ENCODE data around the gene C20orf173. TPM values are rescaled to one million over a fixed set of nuclear protein-coding genes. Genes with fewer than 3 reads are reported as not detected.

The C20orf173 gene
- total and polyA plus RNA-seq, 4 experiments from 2014 or later: not detected

GRCh38 chr20:35517125-35517524 is 12.3 kb downstream of the C20orf173 start:
- no peaks in the 10 kb centered on the region for H3K27me3 Mint-ChIP-seq
- Histone ChIP-seq H3K9me3 (ENCODE audit: control insufficient read depth in 1 of 2, low read length in 2 of 2) (no peaks in the 10 kb centered on the region), H3K27ac (ENCODE audit: low read depth, low read length) (no peak overlapping the region), H3K4me3 (ENCODE audit: low read length in 2 of 2) (no peak overlapping the region), H3K36me3 (ENCODE audit: insufficient read depth, low read length) (peaks cover 22% of the 10 kb centered on the region), H3K27me3 (ENCODE audit: insufficient read depth, low read length) (no peaks in the 10 kb centered on the region), H3K4me1 (ENCODE audit: insufficient read depth, low read length) (no peaks in the 10 kb centered on the region)
- peaks cover 0 to 5% (median 0%) of the 10 kb centered on the region in 4 donors for H3K4me1 Mint-ChIP-seq
- no peak overlapping the region for H3K4me3 Mint-ChIP-seq
- H3K9me3 Mint-ChIP-seq: peaks cover 0 to 2% (median 0%) of the 10 kb centered on the region in 8 donors
- DNase-seq: no peak
- peak overlapping the region in 1 of 7 donors; percentile 48 for H3K27ac Mint-ChIP-seq
- intact Hi-C loops (cut with micrococcal nuclease): no loop called here
- peaks cover 17 to 37% of the 10 kb centered on the region in 2 donors for H3K36me3 Mint-ChIP-seq
- ChIA-PET CTCF (ENCODE audit: partially characterized antibody) (interaction anchor here (1.3 to 1.7 kb wide), 3 partner anchors 10 to 62 kb away, joined by 3 to 4 read pairs (median 4); partner anchors contain the start of gene CEP250), POLR2A (ENCODE audit: partially characterized antibody) (no interaction called here)

- Mint-ChIP-seq H3K4me1 (peaks cover 0 to 4% (median 0%) of the 10 kb centered on the region in 4 donors), H3K27me3 (no peaks in the 10 kb centered on the region), H3K9me3 (peaks cover 0 to 2% (median 0%) of the 10 kb centered on the region in 8 donors), H3K27ac (peak overlapping the region in 3 of 7 donors; percentile 25 to 64 (median 54)), H3K36me3 (peaks cover 23 to 47% of the 10 kb centered on the region in 2 donors), H3K4me3 (no peak overlapping the region)
- no peak overlapping the region for H3K4me3 ChIP-seq (ENCODE audit: low read length in 2 of 2)
- H3K27ac ChIP-seq (ENCODE audit: low read depth, low read length): no peak overlapping the region
- H3K36me3 ChIP-seq (ENCODE audit: insufficient read depth, low read length): peaks cover 33% of the 10 kb centered on the region
- POLR2A ChIA-PET (ENCODE audit: partially characterized antibody): interaction anchor here (0.6 to 0.7 kb wide), 2 partner anchors 25 to 161 kb away, joined by 3 read pairs; no protein-coding TSS in a partner anchor
- no peaks in the 10 kb centered on the region for H3K27me3 ChIP-seq (ENCODE audit: insufficient read depth, low read length)
- intact Hi-C loops (cut with micrococcal nuclease): no loop called here
- H3K4me1 ChIP-seq (ENCODE audit: insufficient read depth, low read length): no peaks in the 10 kb centered on the region
- DNase-seq: no peak
- no peaks in the 10 kb centered on the region for H3K9me3 ChIP-seq (ENCODE audit: control insufficient read depth in 1 of 2, low read length in 2 of 2)
- CTCF ChIA-PET (ENCODE audit: partially characterized antibody): interaction anchor here (1.7 kb wide), 1 partner anchor 53 kb away, joined by 4 read pairs; no protein-coding TSS in a partner anchor
Measured at GRCh38 chr20:35515949-35516645, 13.4 kb downstream of the C20orf173 start.

- Mint-ChIP-seq H3K9me3 (peaks cover 0 to 2% (median 0%) of the 10 kb centered on the region in 8 donors), H3K36me3 (peaks cover 23 to 54% of the 10 kb centered on the region in 2 donors), H3K4me1 (no peaks in the 10 kb centered on the region), H3K27me3 (no peaks in the 10 kb centered on the region), H3K27ac (no peak overlapping the region), H3K4me3 (no peak overlapping the region)
- no peak overlapping the region for H3K4me3 ChIP-seq (ENCODE audit: low read length in 2 of 2)
- H3K36me3 ChIP-seq (ENCODE audit: insufficient read depth, low read length): peaks cover 39% of the 10 kb centered on the region
- ChIA-PET POLR2A (ENCODE audit: partially characterized antibody) (interaction anchor here (0.7 kb wide), 1 partner anchor 24 kb away, joined by 3 read pairs; no protein-coding TSS in a partner anchor), CTCF (ENCODE audit: partially characterized antibody) (no interaction called here)
- no peak for DNase-seq
- intact Hi-C loops (cut with micrococcal nuclease): no loop called here
- H3K27me3 ChIP-seq (ENCODE audit: insufficient read depth, low read length): no peaks in the 10 kb centered on the region
- H3K27ac ChIP-seq (ENCODE audit: low read depth, low read length): no peak overlapping the region
- no peaks in the 10 kb centered on the region for H3K4me1 ChIP-seq (ENCODE audit: insufficient read depth, low read length)
- H3K9me3 ChIP-seq (ENCODE audit: control insufficient read depth in 1 of 2, low read length in 2 of 2): no peaks in the 10 kb centered on the region
Measured at GRCh38 chr20:35515341-35515740, 14.1 kb downstream of the C20orf173 start.

GRCh38 chr20:35514371-35514932 is 15.0 kb downstream of the C20orf173 start:
- no peak for DNase-seq
- Histone ChIP-seq H3K4me3 (ENCODE audit: low read length in 2 of 2) (no peak overlapping the region), H3K4me1 (ENCODE audit: insufficient read depth, low read length) (no peaks in the 10 kb centered on the region), H3K9me3 (ENCODE audit: control insufficient read depth in 1 of 2, low read length in 2 of 2) (no peaks in the 10 kb centered on the region), H3K27ac (ENCODE audit: low read depth, low read length) (no peak overlapping the region), H3K36me3 (ENCODE audit: insufficient read depth, low read length) (peaks cover 48% of the 10 kb centered on the region), H3K27me3 (ENCODE audit: insufficient read depth, low read length) (no peaks in the 10 kb centered on the region)
- Mint-ChIP-seq H3K27ac (peak overlapping the region in 1 of 7 donors; percentile 35), H3K36me3 (peaks cover 27 to 62% of the 10 kb centered on the region in 2 donors), H3K27me3 (no peaks in the 10 kb centered on the region), H3K4me1 (no peaks in the 10 kb centered on the region), H3K4me3 (no peak overlapping the region), H3K9me3 (peaks cover 0 to 2% (median 0%) of the 10 kb centered on the region in 8 donors)
- ChIA-PET POLR2A (ENCODE audit: partially characterized antibody) (no interaction called here), CTCF (ENCODE audit: partially characterized antibody) (interaction anchor here (0.7 to 1.3 kb wide), 2 partner anchors 12 to 51 kb away, joined by 3 to 7 read pairs; no protein-coding TSS in a partner anchor)
- intact Hi-C loops (cut with micrococcal nuclease): no loop called here

GRCh38 chr20:35511814-35512420 is 17.5 kb downstream of the C20orf173 start:
- H3K27ac Mint-ChIP-seq: peak overlapping the region in 3 of 7 donors; percentile 16 to 84 (median 57)

GRCh38 chr20:35510951-35511735 is 18.3 kb downstream of the C20orf173 start:
- CTCF ChIA-PET (ENCODE audit: partially characterized antibody): interaction anchor here (0.6 to 1.3 kb wide), 2 partner anchors 64 to 376 kb away, joined by 3 read pairs; no protein-coding TSS in a partner anchor
- intact Hi-C loops (cut with micrococcal nuclease): no loop called here
- DNase-seq: no peak
- Mint-ChIP-seq H3K4me3 (no peak overlapping the region), H3K36me3 (peaks cover 42 to 83% of the 10 kb centered on the region in 2 donors), H3K9me3 (no peaks in the 10 kb centered on the region), H3K27ac (no peak overlapping the region), H3K4me1 (peaks cover under 1 to 7% (median 2%) of the 10 kb centered on the region in 4 donors), H3K27me3 (no peaks in the 10 kb centered on the region)
- no peak overlapping the region for H3K4me3 ChIP-seq (ENCODE audit: low read length in 2 of 2)
- H3K27me3 ChIP-seq (ENCODE audit: insufficient read depth, low read length): no peaks in the 10 kb centered on the region
- H3K36me3 ChIP-seq (ENCODE audit: insufficient read depth, low read length): peaks cover 78% of the 10 kb centered on the region
- H3K27ac ChIP-seq (ENCODE audit: low read depth, low read length): no peak overlapping the region
- POLR2A ChIA-PET (ENCODE audit: partially characterized antibody): no interaction called here
- H3K9me3 ChIP-seq (ENCODE audit: control insufficient read depth in 1 of 2, low read length in 2 of 2): no peaks in the 10 kb centered on the region
- H3K4me1 ChIP-seq (ENCODE audit: insufficient read depth, low read length): peaks cover 5% of the 10 kb centered on the region

More at GRCh38 chr20:35511814-35512420, 17.5 kb downstream of the C20orf173 start:
- H3K9me3 Mint-ChIP-seq: peaks cover 0 to under 1% (median 0%) of the 10 kb centered on the region in 8 donors
- no peak for DNase-seq
- peaks cover 43 to 79% of the 10 kb centered on the region in 2 donors for H3K36me3 Mint-ChIP-seq
- Histone ChIP-seq H3K36me3 (ENCODE audit: insufficient read depth, low read length) (peaks cover 71% of the 10 kb centered on the region), H3K9me3 (ENCODE audit: control insufficient read depth in 1 of 2, low read length in 2 of 2) (no peaks in the 10 kb centered on the region), H3K4me3 (ENCODE audit: low read length in 2 of 2) (no peak overlapping the region), H3K27ac (ENCODE audit: low read depth, low read length) (no peak overlapping the region), H3K4me1 (ENCODE audit: insufficient read depth, low read length) (no peaks in the 10 kb centered on the region), H3K27me3 (ENCODE audit: insufficient read depth, low read length) (no peaks in the 10 kb centered on the region)
- H3K4me3 Mint-ChIP-seq: no peak overlapping the region
- ChIA-PET POLR2A (ENCODE audit: partially characterized antibody) (no interaction called here), CTCF (ENCODE audit: partially characterized antibody) (interaction anchor here (0.7 to 1.3 kb wide), 2 partner anchors 21 to 65 kb away, joined by 3 read pairs; no protein-coding TSS in a partner anchor)
- H3K4me1 Mint-ChIP-seq: peaks cover 0 to 4% (median under 1%) of the 10 kb centered on the region in 4 donors
- intact Hi-C loops (cut with micrococcal nuclease): loop anchor here (1.0 kb wide), 1 partner anchor 372 kb away; no protein-coding TSS in a partner anchor
- H3K27me3 Mint-ChIP-seq: no peaks in the 10 kb centered on the region

Measured in CD4-positive, alpha-beta memory T cell (primary cell).